Caco-2 (cell line): Measurements from ENCODE around the gene DCST1. TPM values are rescaled to one million over a fixed set of nuclear protein-coding genes. Genes with fewer than 3 reads are reported as not detected.
A peak's percentile ranks its signal among the peaks of the same experiment; 100 is the strongest.

ENCODE experiments used
- BruUV-seq: library from RNA; stranded (reverse); fragments of 400-500 nt; replicated peaks from 2 replicates; lab custom pipeline; 2021; lab: Mats Ljungman, UMichigan
- CTCF ChIA-PET: fragments of 300-600 bp; sonication (Branson Sonifier 250); formaldehyde crosslinking; loops from one replicate; lab custom pipeline; 2022; ENCODE audit warnings: antibody characterized with exemption; lab: Charles Lee
- POLR2A ChIA-PET: fragments of 300-600 bp; sonication (Branson Sonifier 250); formaldehyde crosslinking; loops from one replicate; lab custom pipeline; 2022; ENCODE audit warnings: antibody characterized with exemption; lab: Charles Lee
- DNase-seq, 2 experiments: peaks; one replicate each; pipeline versions ENCODE4 v3.0.0 to v3.0.0-alpha.2; 2020 to 2022
- H3K27me3 ChIP-seq: replicated peaks from 2 replicates; pipeline ENCODE4 v1.6.0; 2011; ENCODE audit warnings: low read length; ENCODE audit not compliant: control insufficient read depth, insufficient read depth
- H3K36me3 ChIP-seq: 2 replicates; pipeline ENCODE4 v1.5.1; 2011; ENCODE audit warnings: low read length; ENCODE audit not compliant: control insufficient read depth, insufficient read depth
- H3K4me1 ChIP-seq: fragments of 250-450 bp; sonication (Bioruptor Pico); 2 replicates; pipeline ENCODE4 v1.5.1; 2020; ENCODE audit warnings: mild to moderate bottlenecking
- H3K4me3 ChIP-seq: 2 replicates; pipeline ENCODE4 v1.5.1; 2011; ENCODE audit warnings: low read depth, mild to moderate bottlenecking, control low read depth, low read length
- H3K9me3 ChIP-seq: fragments of 250-450 bp; sonication (Bioruptor Pico); 2 replicates; pipeline ENCODE4 v1.5.1; 2020; ENCODE audit warnings: mild to moderate bottlenecking, moderate library complexity
- H3K27ac Mint-ChIP-seq: one replicate; pipeline ENCODE4 v1.8.0; 2022; ENCODE audit warnings: mixed read lengths; ENCODE audit not compliant: unreplicated experiment
- H3K27me3 Mint-ChIP-seq: one replicate; pipeline ENCODE4 v1.8.0; 2022; ENCODE audit warnings: mixed read lengths; ENCODE audit not compliant: insufficient read depth, unreplicated experiment
- H3K36me3 Mint-ChIP-seq: one replicate; pipeline ENCODE4 v1.8.0; 2022; ENCODE audit warnings: mild to moderate bottlenecking, mixed read lengths; ENCODE audit not compliant: insufficient read depth, unreplicated experiment
- H3K4me1 Mint-ChIP-seq: one replicate; pipeline ENCODE4 v1.8.0; 2022; ENCODE audit warnings: low read depth, mixed read lengths; ENCODE audit not compliant: unreplicated experiment
- H3K4me3 Mint-ChIP-seq: one replicate; pipeline ENCODE4 v1.8.0; 2022; ENCODE audit warnings: mild to moderate bottlenecking, moderate library complexity, mixed read lengths; ENCODE audit not compliant: unreplicated experiment
- H3K9me3 Mint-ChIP-seq: one replicate; pipeline ENCODE4 v1.8.0; 2022; ENCODE audit warnings: mixed read lengths; ENCODE audit not compliant: unreplicated experiment
- CTCF ChIP-seq, 2 experiments: fragments of 200-600 bp in 1 of 2; IDR thresholded peaks; 1 replicate in 1 of 2; 2 replicates in 1 of 2; pipeline versions ENCODE4 v1.5.1 to v1.8.0; 2011 to 2022; ENCODE audit warnings: antibody characterized with exemption in 1 of 2, control low read depth in 1 of 2, inconsistent platforms in 1 of 2, low read depth in 1 of 2, low read length in 1 of 2, mild to moderate bottlenecking in 1 of 2, moderate library complexity in 1 of 2; ENCODE audit not compliant: insufficient read depth in 1 of 2, severe bottlenecking in 1 of 2, unreplicated experiment in 1 of 2
- intact Hi-C: fragments of 100-400 bp; cut with micrococcal nuclease; formaldehyde crosslinking; loops from one replicate; pipeline ENCODE4 v1.10.0; 2022; ENCODE audit not compliant: unreplicated experiment
- total RNA-seq: library from RNA; stranded (reverse); gene quantifications from 2 replicates; pipeline ENCODE4 v1.2.3, GENCODE V29; 2022

DCST1 gene
- total RNA-seq, 1 experiment from 2014 or later = not detected

DNA sequence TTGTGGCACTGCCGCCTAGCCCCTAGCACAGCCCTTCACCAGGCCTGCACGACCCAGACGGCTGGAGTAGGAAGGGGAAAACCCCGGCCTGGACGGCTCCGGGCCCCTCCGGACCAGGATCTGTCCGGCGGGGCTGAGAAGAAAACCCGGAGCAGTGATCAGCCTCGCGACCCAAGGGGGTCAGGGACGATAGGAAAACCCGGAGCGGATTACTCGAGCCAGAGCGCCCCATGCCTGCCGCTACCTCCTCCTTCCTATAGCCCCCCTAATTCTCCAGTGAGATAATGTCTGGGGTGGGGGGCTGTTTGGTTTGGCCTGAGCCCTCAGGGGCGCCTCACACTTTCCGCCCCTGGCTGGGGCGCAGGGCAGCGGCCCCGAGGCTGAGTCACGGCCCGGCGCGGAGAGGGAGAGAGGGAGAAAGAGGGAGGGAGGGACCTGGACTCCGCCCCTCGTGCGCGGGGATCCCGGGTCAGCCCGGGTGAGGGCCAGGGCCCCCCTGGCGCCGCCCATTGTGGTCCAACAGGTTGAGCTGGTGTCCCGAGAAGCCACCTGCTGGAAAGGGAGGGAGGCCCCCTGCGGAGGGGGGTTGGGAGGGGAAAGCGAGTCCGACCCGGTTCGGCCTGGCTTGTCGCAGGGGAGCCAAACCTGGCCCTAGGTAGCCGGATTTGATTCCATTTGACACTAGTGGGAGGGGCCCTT, 32.7 kb upstream of the DCST1 start:
- DNase-seq = peak; percentile 99 to 100
- Histone ChIP-seq H3K4me3 (peak overlapping the region; percentile 92), H3K27me3 (no peaks in the 10 kb centered on the region), H3K9me3 (no peaks in the 10 kb centered on the region), H3K36me3 (peaks cover 1% of the 10 kb centered on the region), H3K4me1 (peaks cover 15% of the 10 kb centered on the region)
- CTCF ChIA-PET = interaction anchor here (1.0 to 2.1 kb wide), 3 partner anchors 16 to 50 kb away, joined by 3 to 7 read pairs (median 5); partner anchors contain the start of gene ADAM15
- BruUV-seq = no TSS peak
- Mint-ChIP-seq H3K27ac (peak overlapping the region; percentile 96), H3K27me3 (no peaks in the 10 kb centered on the region), H3K4me3 (peak overlapping the region; percentile 96), H3K4me1 (peaks cover 22% of the 10 kb centered on the region), H3K9me3 (no peaks in the 10 kb centered on the region), H3K36me3 (peaks cover 37% of the 10 kb centered on the region)
- POLR2A ChIA-PET = interaction anchor here (0.5 to 2.1 kb wide), 5 partner anchors 18 to 64 kb away, joined by 3 to 75 read pairs (median 3); partner anchors contain the start of genes FLAD1, PMVK and SHC1
- intact Hi-C loops = loop anchor here (1.0 to 5.0 kb wide), 5 partner anchors 18 to 442 kb away; partner anchors contain the start of genes EFNA1, FLAD1, PYGO2 and UBE2Q1
- peak in 1 of 2 experiments; percentile 24 for TF ChIP-seq CTCF (IDR thresholded peaks at IDR 0.05; ENCODE audit: insufficient read depth in 1 of 2, low read depth in 1 of 2, low read length in 1 of 2, severe bottlenecking in 1 of 2, unreplicated experiment in 1 of 2)

DNA sequence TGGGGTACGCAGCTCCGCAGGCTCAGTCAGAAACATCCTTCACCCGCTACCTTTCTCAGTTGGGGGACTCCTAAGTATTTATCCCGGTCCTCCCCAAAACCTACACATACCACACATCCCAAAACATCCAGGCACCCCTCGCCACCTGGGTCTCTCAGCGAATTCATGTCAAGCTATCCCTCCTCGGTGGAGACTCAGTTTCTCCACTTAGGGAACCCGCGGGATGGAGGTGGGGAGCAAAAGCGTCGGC, 32.3 kb upstream of the DCST1 start:
- H3K4me3 Mint-ChIP-seq = peak overlapping the region; percentile 96
- H3K27me3 Mint-ChIP-seq = no peaks in the 10 kb centered on the region
- H3K9me3 Mint-ChIP-seq = no peaks in the 10 kb centered on the region
- H3K27me3 ChIP-seq = no peaks in the 10 kb centered on the region
- H3K36me3 Mint-ChIP-seq = peaks cover 38% of the 10 kb centered on the region
- BruUV-seq = TSS peak; percentile 2
- POLR2A ChIA-PET = interaction anchor here (0.6 to 0.9 kb wide), 3 partner anchors 18 to 65 kb away, joined by 3 to 4 read pairs (median 3); partner anchors contain the start of genes FLAD1 and PMVK
- CTCF ChIA-PET = interaction anchor here (1.0 kb wide), 2 partner anchors 15 to 28 kb away, joined by 3 to 5 read pairs; no protein-coding TSS in a partner anchor
- TF ChIP-seq CTCF (IDR thresholded peaks at IDR 0.05; ENCODE audit: insufficient read depth in 1 of 2, low read depth in 1 of 2, low read length in 1 of 2, severe bottlenecking in 1 of 2, unreplicated experiment in 1 of 2) = no peak
- peak overlapping the region; percentile 96 for H3K27ac Mint-ChIP-seq
- peaks cover 4% of the 10 kb centered on the region for H3K36me3 ChIP-seq
- peaks cover 25% of the 10 kb centered on the region for H3K4me1 Mint-ChIP-seq
- H3K4me3 ChIP-seq = peak overlapping the region; percentile 92
- H3K4me1 ChIP-seq = peaks cover 19% of the 10 kb centered on the region
- intact Hi-C loops = loop anchor here (2.0 to 5.0 kb wide), 3 partner anchors 81 to 443 kb away; partner anchors contain the start of genes EFNA1 and UBE2Q1
- H3K9me3 ChIP-seq = no peaks in the 10 kb centered on the region
- DNase-seq = no peak

DNA sequence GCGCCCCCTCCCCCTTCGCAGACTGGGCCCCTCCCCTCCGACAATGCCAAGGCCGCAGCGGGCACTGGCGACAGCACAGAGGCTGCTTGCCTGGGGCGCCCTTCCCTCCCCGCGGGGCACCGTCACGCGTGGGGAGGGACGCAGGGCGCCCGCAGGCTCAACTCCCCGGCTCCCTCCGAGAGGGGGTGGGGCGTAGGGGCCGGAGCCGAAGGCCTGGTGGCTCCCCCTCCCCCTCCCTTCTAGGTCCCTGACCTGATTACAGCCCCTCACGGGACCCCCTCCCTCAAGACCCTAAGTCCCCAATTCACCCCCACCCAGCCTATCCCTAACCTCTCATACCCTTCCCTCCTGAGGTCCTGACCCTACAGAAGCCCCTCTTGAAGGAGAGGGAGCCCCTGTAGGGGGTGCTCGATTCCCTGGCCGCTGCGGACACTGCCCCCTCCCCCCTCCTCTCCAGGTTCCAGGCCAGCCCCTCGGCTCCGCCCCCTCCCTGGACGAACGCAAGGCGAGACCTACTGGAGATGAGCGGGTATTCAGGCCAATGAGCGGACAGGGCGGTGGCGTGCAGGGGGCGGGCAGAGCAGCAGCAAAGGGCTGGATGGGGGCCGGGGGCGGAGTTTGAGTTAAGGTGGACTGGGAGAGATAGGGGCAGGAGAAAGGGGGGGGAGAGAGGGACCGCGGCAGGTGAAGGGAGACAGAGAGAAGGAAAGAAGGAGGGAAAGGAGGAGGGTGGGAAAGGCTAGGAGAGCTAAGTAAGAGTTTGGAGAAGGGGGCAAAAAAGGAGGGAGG, 31.8 kb upstream of the DCST1 start:
- H3K9me3 Mint-ChIP-seq = no peaks in the 10 kb centered on the region
- ChIA-PET CTCF (interaction anchor here (0.6 to 3.2 kb wide), 10 partner anchors 11 to 83 kb away, joined by 3 to 16 read pairs (median 4); partner anchors contain the start of gene ADAM15), POLR2A (interaction anchor here (0.5 to 2.3 kb wide), 7 partner anchors 18 to 65 kb away, joined by 3 to 7 read pairs (median 4); partner anchors contain the start of genes FLAD1 and PMVK)
- H3K4me3 Mint-ChIP-seq = peak overlapping the region; percentile 96
- peaks cover 25% of the 10 kb centered on the region for H3K4me1 ChIP-seq
- no TSS peak for BruUV-seq
- H3K36me3 ChIP-seq = peaks cover 4% of the 10 kb centered on the region
- peak overlapping the region; percentile 92 for H3K4me3 ChIP-seq
- peak; percentile 27 to 75 for TF ChIP-seq CTCF (IDR thresholded peaks at IDR 0.05; ENCODE audit: insufficient read depth in 1 of 2, low read depth in 1 of 2, low read length in 1 of 2, severe bottlenecking in 1 of 2, unreplicated experiment in 1 of 2)
- H3K27me3 ChIP-seq = no peaks in the 10 kb centered on the region
- peaks cover 44% of the 10 kb centered on the region for H3K36me3 Mint-ChIP-seq
- H3K9me3 ChIP-seq = no peaks in the 10 kb centered on the region
- DNase-seq = peak; percentile 100
- H3K4me1 Mint-ChIP-seq = peaks cover 30% of the 10 kb centered on the region
- peak overlapping the region; percentile 96 for H3K27ac Mint-ChIP-seq
- H3K27me3 Mint-ChIP-seq = no peaks in the 10 kb centered on the region
- intact Hi-C loops = loop anchor here (1.0 to 5.0 kb wide), 6 partner anchors 15 to 443 kb away; partner anchors contain the start of genes EFNA1, EFNA4 and UBE2Q1
